Kidney epithelial cell (primary cell): ENCODE results near the gene SMIM23. TPM values are rescaled to one million over a fixed set of nuclear protein-coding genes. Genes with fewer than 3 reads are reported as not detected.

Source experiments
- DNase-seq: peaks from one replicate; pipeline ENCODE4 v3.0.0-alpha.2; 2010; ENCODE audit warnings: low read depth
- H3K27me3 ChIP-seq: 2 replicates; pipeline ENCODE4 v1.6.0; 2011; ENCODE audit warnings: low read length; ENCODE audit not compliant: control insufficient read depth, insufficient read depth
- H3K36me3 ChIP-seq: 2 replicates; pipeline ENCODE4 v1.5.1; 2011; ENCODE audit warnings: low read length; ENCODE audit not compliant: control insufficient read depth, insufficient read depth
- H3K4me3 ChIP-seq: 2 replicates; pipeline ENCODE4 v1.5.1; 2011; ENCODE audit warnings: low read depth, mild to moderate bottlenecking, control low read depth, low read length
- total RNA-seq: library from RNA; depleted of rRNA; stranded (reverse); fragments of >200 nt; gene quantifications from 2 replicates; pipeline ENCODE4 v1.2.3, GENCODE V29; 2015
- TF ChIP-seq, protein P1 (sequence below): IDR thresholded peaks from 2 replicates; pipeline ENCODE4 v1.5.1; 2011; ENCODE audit warnings: mild to moderate bottlenecking, moderate library complexity, low read length, control low read depth, inconsistent platforms; ENCODE audit not compliant: insufficient read depth, poor library complexity, severe bottlenecking

Gene SMIM23
- not detected in 2 replicates for total RNA-seq

DNA sequence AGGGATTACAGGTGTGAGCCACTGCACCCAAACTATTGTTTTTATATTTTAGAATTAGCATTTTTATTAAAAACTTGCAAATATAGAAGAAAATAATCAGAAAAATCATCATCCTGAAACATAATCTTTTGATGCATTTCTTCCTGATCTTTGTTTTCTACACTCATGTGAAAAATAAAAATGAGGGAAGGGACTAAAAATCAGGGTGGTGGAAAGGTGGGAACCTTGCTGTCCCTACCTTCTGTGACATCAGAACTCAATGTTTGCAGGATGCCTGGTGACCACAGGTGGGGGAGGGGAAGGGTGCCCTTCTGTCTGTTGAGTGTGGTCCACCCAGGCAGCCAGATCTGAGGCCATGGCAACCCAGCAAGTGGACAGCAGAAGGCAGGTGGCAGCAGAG, at the start of gene SMIM23:
TSS of gene SMIM23 (plus strand) at position 301 of the 400 bp plus-strand sequence. CDS start at position 356, 55 bp downstream.
- H3K36me3 ChIP-seq = no peaks in the 10 kb centered on the region
- TF ChIP-seq, protein P1, sequence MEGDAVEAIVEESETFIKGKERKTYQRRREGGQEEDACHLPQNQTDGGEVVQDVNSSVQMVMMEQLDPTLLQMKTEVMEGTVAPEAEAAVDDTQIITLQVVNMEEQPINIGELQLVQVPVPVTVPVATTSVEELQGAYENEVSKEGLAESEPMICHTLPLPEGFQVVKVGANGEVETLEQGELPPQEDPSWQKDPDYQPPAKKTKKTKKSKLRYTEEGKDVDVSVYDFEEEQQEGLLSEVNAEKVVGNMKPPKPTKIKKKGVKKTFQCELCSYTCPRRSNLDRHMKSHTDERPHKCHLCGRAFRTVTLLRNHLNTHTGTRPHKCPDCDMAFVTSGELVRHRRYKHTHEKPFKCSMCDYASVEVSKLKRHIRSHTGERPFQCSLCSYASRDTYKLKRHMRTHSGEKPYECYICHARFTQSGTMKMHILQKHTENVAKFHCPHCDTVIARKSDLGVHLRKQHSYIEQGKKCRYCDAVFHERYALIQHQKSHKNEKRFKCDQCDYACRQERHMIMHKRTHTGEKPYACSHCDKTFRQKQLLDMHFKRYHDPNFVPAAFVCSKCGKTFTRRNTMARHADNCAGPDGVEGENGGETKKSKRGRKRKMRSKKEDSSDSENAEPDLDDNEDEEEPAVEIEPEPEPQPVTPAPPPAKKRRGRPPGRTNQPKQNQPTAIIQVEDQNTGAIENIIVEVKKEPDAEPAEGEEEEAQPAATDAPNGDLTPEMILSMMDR = no peak
- H3K27me3 ChIP-seq = peaks cover 2% of the 10 kb centered on the region
- H3K4me3 ChIP-seq = no peak within 1 kb of the TSS
- DNase-seq = no peak

DNA sequence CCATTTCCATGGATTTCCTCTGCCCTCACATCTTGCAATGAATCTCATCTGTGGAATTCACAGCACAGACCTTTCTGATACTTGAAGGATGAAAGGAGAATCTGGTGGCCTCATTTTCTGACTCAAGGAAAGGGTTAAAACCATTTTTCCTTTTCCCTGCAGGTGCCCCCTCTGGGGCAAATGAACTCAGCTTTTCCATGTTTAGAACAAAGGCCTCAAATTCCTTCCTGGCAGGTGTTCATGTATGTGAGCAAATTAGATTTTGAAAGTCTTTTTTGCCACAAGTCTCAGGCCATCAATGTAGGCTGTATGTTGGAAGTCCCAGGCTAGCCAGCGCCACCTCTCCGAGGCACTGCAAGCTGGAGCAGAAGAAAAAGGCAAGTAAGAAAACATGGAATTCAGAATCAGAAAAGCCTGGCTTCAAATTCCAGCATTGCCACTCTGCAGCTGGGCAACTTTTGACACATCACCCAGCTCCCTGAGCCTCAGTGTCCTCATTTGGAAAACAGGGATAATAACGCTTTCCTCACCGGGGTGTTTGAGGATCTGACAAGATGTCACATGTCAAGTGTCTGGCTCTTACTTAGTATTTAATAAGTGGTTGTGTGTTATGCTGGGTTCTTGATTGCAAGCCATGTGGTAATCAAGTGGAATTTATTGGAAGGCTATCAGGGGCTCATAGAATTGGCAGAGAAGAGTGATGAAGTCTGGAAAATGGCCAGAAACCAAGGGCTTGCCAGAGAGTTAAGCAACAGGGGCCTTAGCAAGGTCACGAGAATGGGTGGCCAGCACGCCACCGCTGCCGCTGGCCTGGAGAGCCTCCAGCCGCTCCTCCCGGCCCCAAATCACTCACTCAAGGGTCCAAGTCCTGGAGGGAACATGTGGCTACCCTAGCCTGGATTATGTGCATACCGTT, 48.4 kb upstream of the SMIM23 start:
- no peaks in the 10 kb centered on the region for H3K36me3 ChIP-seq
- no peak for DNase-seq
- TF ChIP-seq, protein P1 = no peak
- peaks cover 2% of the 10 kb centered on the region for H3K27me3 ChIP-seq
- no peak overlapping the region for H3K4me3 ChIP-seq

DNA sequence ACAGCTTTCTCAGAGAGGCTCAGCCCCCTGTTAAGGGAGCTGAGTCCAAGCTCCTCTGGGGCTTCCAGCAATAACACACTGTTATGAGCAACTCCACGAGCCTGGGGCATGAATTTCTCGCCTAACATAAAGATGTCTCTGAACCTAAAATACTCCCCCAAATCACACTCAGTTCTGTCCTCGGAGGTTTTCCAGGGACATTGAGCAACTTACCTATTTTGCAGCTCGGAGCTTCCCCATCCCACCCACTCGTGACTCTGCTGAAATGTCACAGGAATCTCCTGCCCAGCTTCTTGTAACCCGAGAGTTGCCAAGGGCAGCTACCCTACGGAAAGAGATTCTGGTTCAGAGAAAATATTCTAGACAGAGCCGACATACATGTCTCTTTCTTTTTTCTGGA, 47.1 kb upstream of the SMIM23 start:
- H3K36me3 ChIP-seq = no peaks in the 10 kb centered on the region
- no peak for DNase-seq
- TF ChIP-seq, protein P1 = no peak
- H3K27me3 ChIP-seq = peaks cover 2% of the 10 kb centered on the region
- H3K4me3 ChIP-seq = no peak overlapping the region

DNA sequence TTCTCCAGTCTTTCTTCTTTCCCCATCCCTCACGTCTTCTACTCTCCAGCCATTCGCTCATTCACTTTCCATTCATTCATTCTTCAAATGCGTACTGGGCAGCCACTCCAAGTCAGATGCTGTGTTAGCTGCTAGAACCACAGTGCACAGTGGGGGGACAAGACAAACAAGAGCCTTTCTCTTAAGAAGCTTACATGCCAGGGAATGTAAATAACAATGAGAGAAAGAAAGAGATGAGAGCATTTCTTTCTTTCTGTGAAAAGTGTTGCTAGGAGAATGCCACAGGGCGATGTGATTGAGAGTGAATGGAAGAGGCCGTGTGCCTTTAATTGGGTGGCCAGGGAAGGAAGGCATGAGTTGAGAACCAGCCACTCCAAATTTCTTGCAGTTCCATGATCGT, 46.3 kb upstream of the SMIM23 start:
- H3K36me3 ChIP-seq = no peaks in the 10 kb centered on the region
- peaks cover 2% of the 10 kb centered on the region for H3K27me3 ChIP-seq
- TF ChIP-seq, protein P1 = no peak
- H3K4me3 ChIP-seq = no peak overlapping the region
- DNase-seq = no peak

DNA sequence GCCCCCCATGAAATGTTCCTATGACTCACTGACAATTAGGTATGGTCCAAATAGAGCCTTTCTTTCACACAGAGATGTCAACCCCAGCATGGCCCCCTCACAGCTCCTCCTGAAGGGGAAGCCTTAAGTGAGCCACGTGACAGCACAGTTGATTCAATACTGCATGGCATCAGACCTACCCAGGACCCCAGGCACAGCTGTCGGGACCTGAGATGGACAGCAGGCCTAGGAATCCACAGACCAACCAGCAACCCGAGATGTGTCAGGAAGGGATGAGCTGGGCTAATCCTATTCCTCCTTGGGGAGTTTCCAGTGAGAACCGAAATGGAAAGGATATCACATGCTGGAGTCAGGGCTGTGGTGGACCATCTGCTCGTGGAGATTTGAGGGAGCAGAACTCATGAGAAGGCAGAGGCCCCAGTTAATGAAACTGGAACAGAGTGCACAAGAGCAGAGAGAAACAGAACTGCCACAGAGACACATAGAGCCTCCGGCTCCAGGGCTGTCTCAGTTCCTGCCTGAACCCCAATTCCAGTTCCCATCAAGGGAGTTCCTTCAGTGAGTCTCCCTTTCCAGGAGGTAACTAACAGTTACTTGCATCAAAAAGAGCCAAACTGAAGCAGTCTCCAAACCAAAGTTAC, 42.1 kb upstream of the SMIM23 start:
- TF ChIP-seq, protein P1 = no peak
- no peak for DNase-seq
- Histone ChIP-seq H3K27me3 (no peaks in the 10 kb centered on the region), H3K4me3 (no peak overlapping the region), H3K36me3 (no peaks in the 10 kb centered on the region)
